ENCODE measurements around the gene TM2D3.

DNA sequence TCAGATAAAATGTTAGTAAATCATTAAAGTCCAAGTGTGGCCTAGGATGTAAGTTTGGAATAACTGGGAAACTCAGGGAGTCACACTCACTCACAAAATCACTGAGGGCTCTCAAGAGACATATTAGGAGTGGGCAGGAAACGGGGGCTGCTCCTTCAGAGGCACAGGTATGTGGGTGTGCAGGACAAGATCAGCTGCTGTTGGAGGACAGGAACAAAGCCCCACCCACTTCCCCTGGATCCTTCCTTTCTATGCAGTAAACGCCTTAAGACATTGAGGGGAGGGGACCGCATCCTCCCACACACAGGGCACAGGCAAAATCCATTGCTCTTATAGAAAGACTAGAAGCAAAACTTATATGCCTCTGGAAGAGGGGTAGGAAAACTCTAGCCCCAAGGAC, 30.2 kb downstream of the TM2D3 start:
- no peak for TF ChIP-seq CTCF (IDR thresholded peaks at IDR 0.05)
- TF ChIP-seq POLR2A (IDR thresholded peaks at IDR 0.05) = no peak
